Prostate gland (tissue), 2 donors: ENCODE results near the gene PPFIA3.

Experiments used
- CTCF ChIP-seq, 4 experiments: fragments of 200-600 bp in 2 of 4; fragments of 450-650 bp in 2 of 4; sonication (generic) in 2 of 4; IDR thresholded peaks; 1 replicate in 3 of 4; 2 replicates in 1 of 4; pipeline ENCODE4 v1.5.1; 2016 to 2019; ENCODE audit warnings: antibody characterized with exemption in 4 of 4, mild to moderate bottlenecking in 2 of 4, moderate library complexity in 2 of 4
- POLR2A ChIP-seq: fragments of 450-650 bp; IDR thresholded peaks from one replicate; pipeline ENCODE4 v1.6.1; 2016; ENCODE audit warnings: antibody characterized with exemption, mild to moderate bottlenecking
- POLR2AphosphoS5 ChIP-seq: sonication (generic); formaldehyde crosslinking; IDR thresholded peaks from one replicate; pipeline ENCODE4 v1.6.1; 2017; ENCODE audit warnings: antibody characterized with exemption

GRCh38 chr19:49107625-49108459 is 11.5 kb upstream of the PPFIA3 start:
- TF ChIP-seq CTCF (IDR thresholded peaks at IDR 0.05) = no peak
- no peak for TF ChIP-seq POLR2A
- TF ChIP-seq POLR2AphosphoS5 = no peak
